Astrocyte (in vitro differentiated cells and primary cell): ENCODE data around the gene CTNS. TPM values are rescaled to one million over a fixed set of nuclear protein-coding genes. Genes with fewer than 3 reads are reported as not detected.

Experiments
- DNase-seq: peaks from one replicate; pipeline ENCODE4 v3.0.0-alpha.2; 2010; ENCODE audit warnings: low read depth
- FAIRE-seq: peaks from 2 replicates; lab custom pipeline; 2011; peaks lifted over from hg19 to GRCh38; lab: Jason Lieb, UNC
- H2AFZ ChIP-seq: 2 replicates; pipeline ENCODE4 v1.6.0; 2012; ENCODE audit warnings: low read depth, low read length, inconsistent platforms
- H3K27ac ChIP-seq: 2 replicates; pipeline ENCODE4 v1.5.1; 2011; ENCODE audit warnings: low read depth, low read length, inconsistent platforms
- H3K27me3 ChIP-seq: 2 replicates; pipeline ENCODE4 v1.6.0; 2011; ENCODE audit warnings: low read length, inconsistent platforms; ENCODE audit not compliant: insufficient read depth
- H3K36me3 ChIP-seq: 2 replicates; pipeline ENCODE4 v1.5.1; 2011; ENCODE audit warnings: low read length, inconsistent platforms; ENCODE audit not compliant: insufficient read depth
- H3K4me1 ChIP-seq: 2 replicates; pipeline ENCODE4 v1.5.1; 2011; ENCODE audit warnings: low read length, inconsistent platforms; ENCODE audit not compliant: insufficient read depth
- H3K4me2 ChIP-seq: 2 replicates; pipeline ENCODE4 v1.6.0; 2012; ENCODE audit warnings: low read length, inconsistent platforms
- H3K4me3 ChIP-seq: 2 replicates; pipeline ENCODE4 v1.5.1; 2011; ENCODE audit warnings: low read depth, mild to moderate bottlenecking, low read length, inconsistent platforms; ENCODE audit not compliant: insufficient read depth
- H3K79me2 ChIP-seq: 2 replicates; pipeline ENCODE4 v1.6.0; 2012; ENCODE audit warnings: mild to moderate bottlenecking, low read length, inconsistent platforms; ENCODE audit not compliant: insufficient read depth
- H3K9ac ChIP-seq: 2 replicates; pipeline ENCODE4 v1.6.0; 2012; ENCODE audit warnings: mild to moderate bottlenecking, low read length, inconsistent platforms
- H3K9me3 ChIP-seq: 2 replicates; pipeline ENCODE4 v1.5.1; 2012; ENCODE audit warnings: low read depth, mild to moderate bottlenecking, low read length, inconsistent platforms; ENCODE audit not compliant: insufficient read depth
- H4K20me1 ChIP-seq: 2 replicates; pipeline ENCODE4 v1.6.0; 2012; ENCODE audit warnings: low read length, inconsistent platforms; ENCODE audit not compliant: insufficient read depth
- H3K27ac Mint-ChIP-seq: one replicate; pipeline ENCODE4 v1.8.0; 2021; ENCODE audit warnings: mild to moderate bottlenecking, mixed read lengths; ENCODE audit not compliant: unreplicated experiment
- H3K27me3 Mint-ChIP-seq: one replicate; pipeline ENCODE4 v1.8.0; 2021; ENCODE audit warnings: low read depth, mixed read lengths; ENCODE audit not compliant: unreplicated experiment
- H3K36me3 Mint-ChIP-seq: one replicate; pipeline ENCODE4 v1.8.0; 2021; ENCODE audit warnings: low read depth, mixed read lengths; ENCODE audit not compliant: unreplicated experiment
- H3K4me1 Mint-ChIP-seq: one replicate; pipeline ENCODE4 v1.8.0; 2021; ENCODE audit warnings: low read depth, mixed read lengths; ENCODE audit not compliant: unreplicated experiment
- H3K4me3 Mint-ChIP-seq: one replicate; pipeline ENCODE4 v1.8.0; 2021; ENCODE audit warnings: mild to moderate bottlenecking, moderate library complexity, mixed read lengths; ENCODE audit not compliant: unreplicated experiment
- H3K9me3 Mint-ChIP-seq: one replicate; pipeline ENCODE4 v1.8.0; 2021; ENCODE audit warnings: mild to moderate bottlenecking, mixed read lengths; ENCODE audit not compliant: unreplicated experiment
- EZH2 ChIP-seq: IDR thresholded peaks from 2 replicates; pipeline ENCODE4 v1.6.1; 2012; ENCODE audit warnings: mild to moderate bottlenecking, low read length, inconsistent platforms; ENCODE audit not compliant: insufficient read depth
- total RNA-seq: library from RNA; stranded (reverse); gene quantifications from 2 replicates; pipeline ENCODE4 v1.2.1, GENCODE V29; 2021
- TF ChIP-seq, protein P1 (sequence below): IDR thresholded peaks from 2 replicates; pipeline ENCODE4 v1.5.1; 2011; ENCODE audit warnings: low read depth, mild to moderate bottlenecking, inconsistent platforms, low read length, moderate library complexity; ENCODE audit not compliant: insufficient read depth

Gene CTNS
- total RNA-seq, 1 donor from 2014 or later: 5.8 TPM

DNA sequence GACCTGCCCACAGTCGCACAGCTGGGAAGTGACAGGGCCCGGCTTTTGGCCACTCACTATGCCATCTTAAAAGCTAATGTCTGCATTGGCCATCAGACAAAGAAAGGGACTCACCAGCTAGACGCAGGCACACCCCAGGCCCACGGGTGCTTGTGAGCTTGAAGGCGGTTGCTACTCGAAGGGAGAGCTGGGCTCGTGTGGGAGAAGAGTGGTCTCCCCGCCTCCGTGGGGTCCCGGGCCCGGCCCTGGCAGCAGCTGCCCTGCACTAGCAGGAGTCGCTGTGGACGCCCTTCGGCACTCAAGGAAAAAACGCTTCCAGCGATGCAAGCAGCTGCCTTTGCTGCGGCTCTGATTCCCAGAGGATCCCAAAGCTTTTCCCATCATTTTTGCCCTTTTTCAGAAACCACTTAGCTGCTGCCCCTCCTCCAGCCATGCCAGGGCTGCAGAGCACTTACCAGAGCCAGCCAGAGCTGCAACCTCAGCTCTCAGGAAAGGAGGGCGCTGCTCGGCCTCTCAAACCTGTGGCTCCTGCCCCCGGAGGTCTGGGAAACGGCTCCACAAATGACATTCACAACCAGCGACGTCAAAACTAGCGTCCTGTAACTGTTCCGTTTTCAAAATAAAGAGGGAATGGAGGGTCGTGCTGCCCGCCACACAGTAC, 39.6 kb upstream of the CTNS start:
- Mint-ChIP-seq H3K4me1 (peaks cover 8% of the 10 kb centered on the region), H3K27ac (no peak overlapping the region), H3K36me3 (peaks cover 7% of the 10 kb centered on the region), H3K27me3 (no peaks in the 10 kb centered on the region), H3K4me3 (no peak overlapping the region), H3K9me3 (no peaks in the 10 kb centered on the region)
- TF ChIP-seq, protein P1, sequence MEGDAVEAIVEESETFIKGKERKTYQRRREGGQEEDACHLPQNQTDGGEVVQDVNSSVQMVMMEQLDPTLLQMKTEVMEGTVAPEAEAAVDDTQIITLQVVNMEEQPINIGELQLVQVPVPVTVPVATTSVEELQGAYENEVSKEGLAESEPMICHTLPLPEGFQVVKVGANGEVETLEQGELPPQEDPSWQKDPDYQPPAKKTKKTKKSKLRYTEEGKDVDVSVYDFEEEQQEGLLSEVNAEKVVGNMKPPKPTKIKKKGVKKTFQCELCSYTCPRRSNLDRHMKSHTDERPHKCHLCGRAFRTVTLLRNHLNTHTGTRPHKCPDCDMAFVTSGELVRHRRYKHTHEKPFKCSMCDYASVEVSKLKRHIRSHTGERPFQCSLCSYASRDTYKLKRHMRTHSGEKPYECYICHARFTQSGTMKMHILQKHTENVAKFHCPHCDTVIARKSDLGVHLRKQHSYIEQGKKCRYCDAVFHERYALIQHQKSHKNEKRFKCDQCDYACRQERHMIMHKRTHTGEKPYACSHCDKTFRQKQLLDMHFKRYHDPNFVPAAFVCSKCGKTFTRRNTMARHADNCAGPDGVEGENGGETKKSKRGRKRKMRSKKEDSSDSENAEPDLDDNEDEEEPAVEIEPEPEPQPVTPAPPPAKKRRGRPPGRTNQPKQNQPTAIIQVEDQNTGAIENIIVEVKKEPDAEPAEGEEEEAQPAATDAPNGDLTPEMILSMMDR: no peak
- no peak for TF ChIP-seq EZH2
- H3K79me2 ChIP-seq: no peaks in the 10 kb centered on the region
- FAIRE-seq: no peak
- peaks cover 17% of the 10 kb centered on the region for H3K4me1 ChIP-seq
- H3K4me2 ChIP-seq: no peak overlapping the region
- H3K4me3 ChIP-seq: no peak overlapping the region
- no peak for DNase-seq
- no peak overlapping the region for H3K9ac ChIP-seq
- H3K27ac ChIP-seq: no peak overlapping the region
- no peaks in the 10 kb centered on the region for H3K9me3 ChIP-seq
- H3K36me3 ChIP-seq: no peaks in the 10 kb centered on the region
- no peak overlapping the region for H2AFZ ChIP-seq
- no peaks in the 10 kb centered on the region for H4K20me1 ChIP-seq
- no peaks in the 10 kb centered on the region for H3K27me3 ChIP-seq

DNA sequence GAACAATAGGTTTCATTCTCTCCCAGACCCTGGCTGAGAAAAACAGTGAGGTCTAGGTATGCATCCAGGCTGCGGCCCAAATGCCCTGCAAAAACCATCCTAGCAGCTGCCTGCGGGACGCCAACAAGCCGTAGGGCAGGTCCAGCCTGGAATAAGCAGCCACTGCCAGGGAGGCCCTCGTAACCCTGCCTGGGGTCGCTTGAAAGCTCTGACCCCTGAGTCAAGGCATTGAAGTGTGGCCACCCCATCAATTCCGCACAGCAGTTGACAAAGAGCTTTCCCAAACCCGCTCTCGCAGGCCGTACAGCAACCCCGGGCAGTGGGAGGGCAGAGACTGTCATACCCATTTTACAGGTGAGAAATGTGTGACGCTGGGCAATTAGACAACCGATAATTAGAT, 38.5 kb upstream of the CTNS start:
- H3K4me1 ChIP-seq: peaks cover 18% of the 10 kb centered on the region
- TF ChIP-seq EZH2: no peak
- TF ChIP-seq, protein P1: no peak
- no peaks in the 10 kb centered on the region for H3K9me3 ChIP-seq
- H3K4me2 ChIP-seq: no peak overlapping the region
- no peaks in the 10 kb centered on the region for H3K79me2 ChIP-seq
- Mint-ChIP-seq H3K27me3 (no peaks in the 10 kb centered on the region), H3K36me3 (peaks cover 12% of the 10 kb centered on the region), H3K9me3 (no peaks in the 10 kb centered on the region), H3K27ac (no peak overlapping the region), H3K4me3 (no peak overlapping the region), H3K4me1 (peaks cover 8% of the 10 kb centered on the region)
- no peak overlapping the region for H3K9ac ChIP-seq
- DNase-seq (no peak), FAIRE-seq (no peak)
- H3K27me3 ChIP-seq: no peaks in the 10 kb centered on the region
- no peaks in the 10 kb centered on the region for H3K36me3 ChIP-seq
- peaks cover 1% of the 10 kb centered on the region for H4K20me1 ChIP-seq
- H3K4me3 ChIP-seq: no peak overlapping the region
- no peak overlapping the region for H3K27ac ChIP-seq
- H2AFZ ChIP-seq: no peak overlapping the region

DNA sequence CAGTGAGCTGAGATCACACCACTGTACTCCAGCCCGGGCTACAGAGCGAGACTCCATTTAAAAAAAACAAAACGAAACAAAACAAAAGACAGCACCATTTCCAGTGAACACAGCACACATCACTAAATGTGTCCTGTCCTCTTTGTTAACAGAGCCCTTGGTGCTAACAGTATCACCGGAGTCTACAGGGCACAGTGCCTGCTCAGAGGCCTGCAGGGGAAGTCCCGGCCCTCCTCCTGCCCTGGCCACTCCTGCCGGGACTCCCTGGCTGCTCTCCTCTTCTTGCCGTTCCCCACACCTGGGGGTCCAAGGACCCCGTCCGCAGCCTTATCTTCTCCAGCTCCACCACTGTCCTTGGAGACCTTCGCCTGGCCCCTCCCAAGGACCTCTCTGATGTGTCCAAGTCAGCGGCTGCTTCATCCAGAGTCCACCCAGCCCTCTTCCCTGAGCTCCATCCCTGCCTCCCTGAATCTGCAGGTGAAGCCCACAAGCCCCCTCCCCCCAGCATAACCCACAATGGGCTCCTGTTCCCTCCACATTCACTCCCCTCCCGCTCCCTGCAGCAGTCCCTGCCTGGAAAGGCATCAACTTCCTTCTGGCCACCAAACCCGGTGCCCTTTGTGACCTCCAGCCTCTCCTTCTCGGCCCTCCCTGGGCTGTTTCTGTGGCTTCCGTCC, 35.9 kb upstream of the CTNS start:
- FAIRE-seq: no peak
- no peaks in the 10 kb centered on the region for H3K27me3 ChIP-seq
- H3K4me3 ChIP-seq: no peak overlapping the region
- no peak for DNase-seq
- Mint-ChIP-seq H3K9me3 (no peaks in the 10 kb centered on the region), H3K4me1 (no peaks in the 10 kb centered on the region), H3K27me3 (no peaks in the 10 kb centered on the region), H3K36me3 (peaks cover 20% of the 10 kb centered on the region), H3K27ac (no peak overlapping the region), H3K4me3 (no peak overlapping the region)
- H3K9me3 ChIP-seq: no peaks in the 10 kb centered on the region
- H3K36me3 ChIP-seq: no peaks in the 10 kb centered on the region
- TF ChIP-seq EZH2: no peak
- TF ChIP-seq, protein P1: no peak
- no peaks in the 10 kb centered on the region for H3K79me2 ChIP-seq
- peaks cover 8% of the 10 kb centered on the region for H4K20me1 ChIP-seq
- no peak overlapping the region for H3K9ac ChIP-seq
- no peak overlapping the region for H3K27ac ChIP-seq
- no peak overlapping the region for H3K4me2 ChIP-seq
- H2AFZ ChIP-seq: no peak overlapping the region
- peaks cover 8% of the 10 kb centered on the region for H3K4me1 ChIP-seq
